ENCODE results near the gene CYP2D6.

The CYP2D6 gene

GRCh38 chr22:42101199-42101598 lies 29.4 kb downstream of the CYP2D6 start:
- H2AFZ ChIP-seq (ENCODE audit: low read depth, low read length): no peak overlapping the region
- DNase-seq: no peak
- no peaks in the 10 kb centered on the region for H4K20me1 ChIP-seq (ENCODE audit: insufficient read depth, low read length)
- H3K4me2 ChIP-seq (ENCODE audit: insufficient read depth, low read length): no peak overlapping the region
- no peaks in the 10 kb centered on the region for H3K79me2 ChIP-seq (ENCODE audit: insufficient read depth, low read length)
- no peak for ATAC-seq (ENCODE audit: insufficient read depth, low read depth)
- no peak for TF ChIP-seq CTCF (IDR thresholded peaks at IDR 0.05; ENCODE audit: borderline replicate concordance, extremely low read depth, low read length, poor library complexity, severe bottlenecking)
- no peak for TF ChIP-seq EZH2 (IDR thresholded peaks at IDR 0.05; ENCODE audit: borderline replicate concordance, low read depth, low read length, severe bottlenecking)
- no peaks in the 10 kb centered on the region for H3K27me3 ChIP-seq (ENCODE audit: insufficient read depth, low read length, poor library complexity)
- peaks cover 42% of the 10 kb centered on the region for H3K9me3 ChIP-seq (ENCODE audit: insufficient read depth, low read length, severe bottlenecking)
- no peak overlapping the region for H3K4me3 ChIP-seq (ENCODE audit: low read depth in 1 of 2, low read length in 2 of 2)
- H3K27ac ChIP-seq (ENCODE audit: low read length): no peak overlapping the region
- no peak overlapping the region for H3K9ac ChIP-seq (ENCODE audit: low read depth, low read length)
- H3K4me1 ChIP-seq (ENCODE audit: insufficient read depth, low read length): no peaks in the 10 kb centered on the region
- H3K36me3 ChIP-seq (ENCODE audit: insufficient read depth, low read length): no peaks in the 10 kb centered on the region; the same call in 1 of the 2 replicates

GRCh38 chr22:42091455-42091782 lies 39.2 kb downstream of the CYP2D6 start:
- no peak for ATAC-seq (ENCODE audit: insufficient read depth, low read depth)
- H3K79me2 ChIP-seq (ENCODE audit: insufficient read depth, low read length): peaks cover 37% of the 10 kb centered on the region
- H2AFZ ChIP-seq (ENCODE audit: low read depth, low read length): peak overlapping the region; percentile 86
- peak overlapping the region; percentile 70 for H3K9ac ChIP-seq (ENCODE audit: low read depth, low read length)
- peaks cover 29% of the 10 kb centered on the region for H3K4me1 ChIP-seq (ENCODE audit: insufficient read depth, low read length)
- H3K9me3 ChIP-seq (ENCODE audit: insufficient read depth, low read length, severe bottlenecking): no peaks in the 10 kb centered on the region
- peaks cover 8% of the 10 kb centered on the region; the same call in 1 of the 2 replicates for H4K20me1 ChIP-seq (ENCODE audit: insufficient read depth, low read length)
- peak overlapping the region; percentile 85 for H3K4me2 ChIP-seq (ENCODE audit: insufficient read depth, low read length)
- H3K27me3 ChIP-seq (ENCODE audit: insufficient read depth, low read length, poor library complexity): no peaks in the 10 kb centered on the region
- H3K4me3 ChIP-seq (ENCODE audit: low read depth in 1 of 2, low read length in 2 of 2): peak overlapping the region; percentile 50 to 92
- TF ChIP-seq EZH2 (IDR thresholded peaks at IDR 0.05; ENCODE audit: borderline replicate concordance, low read depth, low read length, severe bottlenecking) (no peak), CTCF (IDR thresholded peaks at IDR 0.05; ENCODE audit: borderline replicate concordance, extremely low read depth, low read length, poor library complexity, severe bottlenecking) (no peak)
- DNase-seq: no peak
- peaks cover 20% of the 10 kb centered on the region for H3K36me3 ChIP-seq (ENCODE audit: insufficient read depth, low read length)
- H3K27ac ChIP-seq (ENCODE audit: low read length): peak overlapping the region; percentile 77

GRCh38 chr22:42090596-42091454 lies 39.8 kb downstream of the CYP2D6 start, which contains the start of gene NDUFA6:
Gene NDUFA6 (minus strand): TSS chr22:42090772. CDS start chr22:42090744, 28 bp downstream.
- DNase-seq (peak; percentile 99), ATAC-seq (ENCODE audit: insufficient read depth, low read depth) (peak; percentile 95)
- H3K9me3 ChIP-seq (ENCODE audit: insufficient read depth, low read length, severe bottlenecking): no peaks in the 10 kb centered on the region
- TF ChIP-seq EZH2 (IDR thresholded peaks at IDR 0.05; ENCODE audit: borderline replicate concordance, low read depth, low read length, severe bottlenecking) (no peak), CTCF (IDR thresholded peaks at IDR 0.05; ENCODE audit: borderline replicate concordance, extremely low read depth, low read length, poor library complexity, severe bottlenecking) (peak; percentile 95)
- H3K36me3 ChIP-seq (ENCODE audit: insufficient read depth, low read length): peaks cover 26% of the 10 kb centered on the region
- H2AFZ ChIP-seq (ENCODE audit: low read depth, low read length): peak within 1 kb of the TSS; percentile 95
- no peaks in the 10 kb centered on the region for H3K27me3 ChIP-seq (ENCODE audit: insufficient read depth, low read length, poor library complexity)
- H3K4me2 ChIP-seq (ENCODE audit: insufficient read depth, low read length): peak within 1 kb of the TSS; percentile 88
- peaks cover 43% of the 10 kb centered on the region for H3K79me2 ChIP-seq (ENCODE audit: insufficient read depth, low read length)
- H3K27ac ChIP-seq (ENCODE audit: low read length): peak within 1 kb of the TSS; percentile 91
- peak within 1 kb of the TSS; percentile 79 for H3K9ac ChIP-seq (ENCODE audit: low read depth, low read length)
- H3K4me3 ChIP-seq (ENCODE audit: low read depth in 1 of 2, low read length in 2 of 2): peak within 1 kb of the TSS; percentile 81 to 92
- peaks cover 8% of the 10 kb centered on the region; the same call in 1 of the 2 replicates for H4K20me1 ChIP-seq (ENCODE audit: insufficient read depth, low read length)
- H3K4me1 ChIP-seq (ENCODE audit: insufficient read depth, low read length): peaks cover 29% of the 10 kb centered on the region
